Neural cell (in vitro differentiated cells): Measurements from ENCODE around the gene SPDYE1.
"Not testable (repeated sequence)": the region's sequence is repeated elsewhere in the genome, so short reads cannot be mapped to it uniquely, and the experiment has no call there.

Experiments
- EP300 ChIP-seq: fragments of 450-650 bp; conservative IDR thresholded peaks from 2 replicates; pipeline ENCODE4 v1.6.1; 2014; ENCODE audit warnings: antibody characterized with exemption, mild to moderate bottlenecking, moderate library complexity; ENCODE audit not compliant: poor library complexity, severe bottlenecking
- EZH2 ChIP-seq: fragments of 200-600, 300-800 bp; shearing (Covaris generic), sonication (generic); IDR thresholded peaks from 2 replicates; pipeline ENCODE4 v1.6.1; 2014; ENCODE audit warnings: antibody characterized with exemption, low read length, borderline replicate concordance, mild to moderate bottlenecking; ENCODE audit not compliant: insufficient read depth, poor library complexity, severe bottlenecking
- POLR2AphosphoS5 ChIP-seq: IDR thresholded peaks from 2 replicates; pipeline ENCODE4 v1.6.1; 2012
- TAF1 ChIP-seq: IDR thresholded peaks from 2 replicates; pipeline ENCODE4 v1.6.1; 2012; ENCODE audit warnings: low read depth
- TF ChIP-seq, protein P1 (sequence below): fragments of 450-650 bp; IDR thresholded peaks from 2 replicates; pipeline ENCODE4 v1.5.1; 2014; ENCODE audit warnings: antibody characterized with exemption, mild to moderate bottlenecking, moderate library complexity; ENCODE audit not compliant: poor library complexity, severe bottlenecking
- TF ChIP-seq, protein P2 (sequence below): IDR thresholded peaks from 2 replicates; pipeline ENCODE4 v1.6.1; 2012; ENCODE audit warnings: borderline replicate concordance

DNA sequence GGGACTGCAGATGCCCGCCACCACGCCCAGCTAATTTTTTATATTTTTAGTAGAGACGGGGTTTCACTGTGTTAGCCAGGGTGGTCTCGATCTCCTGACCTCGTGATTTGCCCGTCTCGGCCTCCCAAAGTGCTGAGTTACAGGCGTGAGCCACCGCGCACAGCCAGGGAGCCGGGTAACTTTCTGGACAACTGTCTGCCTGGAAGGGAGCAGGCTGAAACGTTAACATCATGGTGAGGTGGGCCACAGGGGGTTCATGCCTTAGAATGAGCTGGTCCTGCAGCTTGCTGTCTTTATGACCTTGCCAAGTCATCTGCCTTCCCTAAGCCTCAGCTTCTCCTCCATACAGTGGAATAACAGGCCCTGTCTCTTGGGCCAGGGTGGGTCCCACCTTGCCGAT, 33.6 kb downstream of the SPDYE1 start:
- TF ChIP-seq, protein P1, sequence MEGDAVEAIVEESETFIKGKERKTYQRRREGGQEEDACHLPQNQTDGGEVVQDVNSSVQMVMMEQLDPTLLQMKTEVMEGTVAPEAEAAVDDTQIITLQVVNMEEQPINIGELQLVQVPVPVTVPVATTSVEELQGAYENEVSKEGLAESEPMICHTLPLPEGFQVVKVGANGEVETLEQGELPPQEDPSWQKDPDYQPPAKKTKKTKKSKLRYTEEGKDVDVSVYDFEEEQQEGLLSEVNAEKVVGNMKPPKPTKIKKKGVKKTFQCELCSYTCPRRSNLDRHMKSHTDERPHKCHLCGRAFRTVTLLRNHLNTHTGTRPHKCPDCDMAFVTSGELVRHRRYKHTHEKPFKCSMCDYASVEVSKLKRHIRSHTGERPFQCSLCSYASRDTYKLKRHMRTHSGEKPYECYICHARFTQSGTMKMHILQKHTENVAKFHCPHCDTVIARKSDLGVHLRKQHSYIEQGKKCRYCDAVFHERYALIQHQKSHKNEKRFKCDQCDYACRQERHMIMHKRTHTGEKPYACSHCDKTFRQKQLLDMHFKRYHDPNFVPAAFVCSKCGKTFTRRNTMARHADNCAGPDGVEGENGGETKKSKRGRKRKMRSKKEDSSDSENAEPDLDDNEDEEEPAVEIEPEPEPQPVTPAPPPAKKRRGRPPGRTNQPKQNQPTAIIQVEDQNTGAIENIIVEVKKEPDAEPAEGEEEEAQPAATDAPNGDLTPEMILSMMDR = not testable (repeated sequence)
- not testable (repeated sequence) for TF ChIP-seq POLR2AphosphoS5, EZH2, TAF1, EP300
- TF ChIP-seq, protein P2, sequence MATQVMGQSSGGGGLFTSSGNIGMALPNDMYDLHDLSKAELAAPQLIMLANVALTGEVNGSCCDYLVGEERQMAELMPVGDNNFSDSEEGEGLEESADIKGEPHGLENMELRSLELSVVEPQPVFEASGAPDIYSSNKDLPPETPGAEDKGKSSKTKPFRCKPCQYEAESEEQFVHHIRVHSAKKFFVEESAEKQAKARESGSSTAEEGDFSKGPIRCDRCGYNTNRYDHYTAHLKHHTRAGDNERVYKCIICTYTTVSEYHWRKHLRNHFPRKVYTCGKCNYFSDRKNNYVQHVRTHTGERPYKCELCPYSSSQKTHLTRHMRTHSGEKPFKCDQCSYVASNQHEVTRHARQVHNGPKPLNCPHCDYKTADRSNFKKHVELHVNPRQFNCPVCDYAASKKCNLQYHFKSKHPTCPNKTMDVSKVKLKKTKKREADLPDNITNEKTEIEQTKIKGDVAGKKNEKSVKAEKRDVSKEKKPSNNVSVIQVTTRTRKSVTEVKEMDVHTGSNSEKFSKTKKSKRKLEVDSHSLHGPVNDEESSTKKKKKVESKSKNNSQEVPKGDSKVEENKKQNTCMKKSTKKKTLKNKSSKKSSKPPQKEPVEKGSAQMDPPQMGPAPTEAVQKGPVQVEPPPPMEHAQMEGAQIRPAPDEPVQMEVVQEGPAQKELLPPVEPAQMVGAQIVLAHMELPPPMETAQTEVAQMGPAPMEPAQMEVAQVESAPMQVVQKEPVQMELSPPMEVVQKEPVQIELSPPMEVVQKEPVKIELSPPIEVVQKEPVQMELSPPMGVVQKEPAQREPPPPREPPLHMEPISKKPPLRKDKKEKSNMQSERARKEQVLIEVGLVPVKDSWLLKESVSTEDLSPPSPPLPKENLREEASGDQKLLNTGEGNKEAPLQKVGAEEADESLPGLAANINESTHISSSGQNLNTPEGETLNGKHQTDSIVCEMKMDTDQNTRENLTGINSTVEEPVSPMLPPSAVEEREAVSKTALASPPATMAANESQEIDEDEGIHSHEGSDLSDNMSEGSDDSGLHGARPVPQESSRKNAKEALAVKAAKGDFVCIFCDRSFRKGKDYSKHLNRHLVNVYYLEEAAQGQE = not testable (repeated sequence)
